NCI-H2081 (cell line): ENCODE data around the gene KAT6B.

Experiments used
- DNase-seq, 2 experiments: peaks; one replicate each; lab custom pipeline; 2025; lab: John Stamatoyannopoulos, UW

Gene KAT6B

GRCh38 chr10:74955796-74956195 is 129.4 kb downstream of the KAT6B start:
- DNase-seq: no peak

- no peak for DNase-seq
These were observed 130.2 kb downstream of the KAT6B start for GRCh38 chr10:74956555-74957111.

- DNase-seq: no peak
These were observed 131.0 kb downstream of the KAT6B start for GRCh38 chr10:74957285-74957961.

- no peak for DNase-seq
These were observed 131.9 kb downstream of the KAT6B start for GRCh38 chr10:74958316-74958715.

- DNase-seq: no peak
These were observed 134.3 kb downstream of the KAT6B start for GRCh38 chr10:74960670-74961069.

- no peak for DNase-seq
These were observed 136.1 kb downstream of the KAT6B start for GRCh38 chr10:74962517-74962916.

GRCh38 chr10:74963549-74963948 is 137.1 kb downstream of the KAT6B start:
- DNase-seq: no peak

GRCh38 chr10:74967911-74968666 is 141.7 kb downstream of the KAT6B start:
- DNase-seq: peak; percentile 64 to 77

GRCh38 chr10:74968667-74969061 is 142.3 kb downstream of the KAT6B start:
- DNase-seq: peak in 1 of 2 experiments; percentile 23

GRCh38 chr10:74969093-74969492 is 142.7 kb downstream of the KAT6B start:
- DNase-seq: no peak

GRCh38 chr10:74969530-74969929 is 143.1 kb downstream of the KAT6B start:
- no peak for DNase-seq

GRCh38 chr10:74973741-74974392 is 147.5 kb downstream of the KAT6B start:
- DNase-seq: no peak

- DNase-seq: no peak
These were observed 149.4 kb downstream of the KAT6B start for GRCh38 chr10:74975758-74976157.

GRCh38 chr10:74976565-74976964 is 150.2 kb downstream of the KAT6B start:
- no peak for DNase-seq

GRCh38 chr10:74977072-74977471 is 150.7 kb downstream of the KAT6B start:
- DNase-seq: no peak

GRCh38 chr10:74977913-74978847 is 151.8 kb downstream of the KAT6B start:
- no peak for DNase-seq

- no peak for DNase-seq
These were observed 155.6 kb downstream of the KAT6B start for GRCh38 chr10:74981831-74982633.

- no peak for DNase-seq
These were observed 156.2 kb downstream of the KAT6B start for GRCh38 chr10:74982634-74982982.

- DNase-seq: no peak
These were observed 157.0 kb downstream of the KAT6B start for GRCh38 chr10:74983383-74983782.

- no peak for DNase-seq
These were observed 161.1 kb downstream of the KAT6B start for GRCh38 chr10:74987339-74988053.
